Mucosa of stomach (tissue), 1 donor: Measurements from ENCODE around the gene KLF13.

Experiments
- H3K27me3 ChIP-seq: one replicate; pipeline ENCODE4 v1.7.0; 2013; ENCODE audit warnings: mild to moderate bottlenecking, low read length; ENCODE audit not compliant: control insufficient read depth, insufficient read depth
- H3K36me3 ChIP-seq: one replicate; pipeline ENCODE4 v1.7.0; 2013; ENCODE audit warnings: low read length; ENCODE audit not compliant: control insufficient read depth, insufficient read depth
- H3K4me1 ChIP-seq: one replicate; pipeline ENCODE4 v1.7.0; 2013; ENCODE audit warnings: mild to moderate bottlenecking, low read length; ENCODE audit not compliant: control insufficient read depth, insufficient read depth
- H3K4me3 ChIP-seq: one replicate; pipeline ENCODE4 v1.7.0; 2013; ENCODE audit warnings: low read length
- H3K9ac ChIP-seq: one replicate; pipeline ENCODE4 v1.7.0; 2013; ENCODE audit warnings: mild to moderate bottlenecking, low read length, moderate library complexity
- H3K9me3 ChIP-seq: one replicate; pipeline ENCODE4 v1.7.0; 2013; ENCODE audit warnings: mild to moderate bottlenecking, low read length, moderate library complexity; ENCODE audit not compliant: control insufficient read depth
- donor health status: Pancreatic carcinoma.

KLF13 gene

GRCh38 chr15:31331389-31331788 lies 4.8 kb downstream of the KLF13 start:
- Histone ChIP-seq H3K4me3 (no peak overlapping the region), H3K9ac (no peak overlapping the region), H3K9me3 (no peaks in the 10 kb centered on the region), H3K4me1 (peaks cover 75% of the 10 kb centered on the region), H3K36me3 (no peaks in the 10 kb centered on the region), H3K27me3 (no peaks in the 10 kb centered on the region)

- no peak overlapping the region for H3K4me3 ChIP-seq
- H3K36me3 ChIP-seq, result no peaks in the 10 kb centered on the region
- H3K9ac ChIP-seq, result no peak overlapping the region
- H3K4me1 ChIP-seq, result peaks cover 83% of the 10 kb centered on the region
- H3K27me3 ChIP-seq, result no peaks in the 10 kb centered on the region
- H3K9me3 ChIP-seq, result no peaks in the 10 kb centered on the region
Measured at GRCh38 chr15:31332020-31332680, 5.5 kb downstream of the KLF13 start.

- H3K9ac ChIP-seq, result no peak overlapping the region
- no peak overlapping the region for H3K4me3 ChIP-seq
- no peaks in the 10 kb centered on the region for H3K27me3 ChIP-seq
- no peaks in the 10 kb centered on the region for H3K36me3 ChIP-seq
- H3K4me1 ChIP-seq, result peaks cover 88% of the 10 kb centered on the region
- no peaks in the 10 kb centered on the region for H3K9me3 ChIP-seq
Measured at GRCh38 chr15:31332681-31333071, 6.0 kb downstream of the KLF13 start.

GRCh38 chr15:31333119-31333518 lies 6.5 kb downstream of the KLF13 start:
- Histone ChIP-seq H3K4me3 (no peak overlapping the region), H3K4me1 (peaks cover 93% of the 10 kb centered on the region), H3K27me3 (no peaks in the 10 kb centered on the region), H3K9ac (peak overlapping the region; percentile 45), H3K9me3 (no peaks in the 10 kb centered on the region), H3K36me3 (no peaks in the 10 kb centered on the region)

- H3K4me1 ChIP-seq, result peaks cover 98% of the 10 kb centered on the region
- no peak overlapping the region for H3K4me3 ChIP-seq
Measured at GRCh38 chr15:31333820-31334219, 7.2 kb downstream of the KLF13 start.

GRCh38 chr15:31335989-31336592 lies 9.5 kb downstream of the KLF13 start:
- Histone ChIP-seq H3K27me3 (no peaks in the 10 kb centered on the region), H3K9me3 (no peaks in the 10 kb centered on the region), H3K4me1 (peaks cover 93% of the 10 kb centered on the region), H3K36me3 (no peaks in the 10 kb centered on the region), H3K4me3 (no peak overlapping the region), H3K9ac (no peak overlapping the region)

More at GRCh38 chr15:31333820-31334219, 7.2 kb downstream of the KLF13 start:
- Histone ChIP-seq H3K27me3 (no peaks in the 10 kb centered on the region), H3K9ac (peak overlapping the region; percentile 45), H3K36me3 (no peaks in the 10 kb centered on the region), H3K9me3 (no peaks in the 10 kb centered on the region)

GRCh38 chr15:31336593-31337295 lies 10.1 kb downstream of the KLF13 start:
- Histone ChIP-seq H3K4me1 (peaks cover 86% of the 10 kb centered on the region), H3K4me3 (no peak overlapping the region), H3K9me3 (no peaks in the 10 kb centered on the region)

GRCh38 chr15:31337352-31338031 lies 10.9 kb downstream of the KLF13 start:
- H3K4me3 ChIP-seq, result no peak overlapping the region
- no peaks in the 10 kb centered on the region for H3K36me3 ChIP-seq
- H3K9ac ChIP-seq, result no peak overlapping the region
- no peaks in the 10 kb centered on the region for H3K9me3 ChIP-seq
- no peaks in the 10 kb centered on the region for H3K27me3 ChIP-seq
- H3K4me1 ChIP-seq, result peaks cover 79% of the 10 kb centered on the region

More at GRCh38 chr15:31336593-31337295, 10.1 kb downstream of the KLF13 start:
- Histone ChIP-seq H3K9ac (no peak overlapping the region), H3K36me3 (no peaks in the 10 kb centered on the region), H3K27me3 (no peaks in the 10 kb centered on the region)

- no peak overlapping the region for H3K9ac ChIP-seq
- no peak overlapping the region for H3K4me3 ChIP-seq
- peaks cover 75% of the 10 kb centered on the region for H3K4me1 ChIP-seq
Measured at GRCh38 chr15:31338318-31338878, 11.8 kb downstream of the KLF13 start.

GRCh38 chr15:31338879-31339557 lies 12.4 kb downstream of the KLF13 start:
- no peaks in the 10 kb centered on the region for H3K27me3 ChIP-seq
- no peak overlapping the region for H3K9ac ChIP-seq
- no peak overlapping the region for H3K4me3 ChIP-seq
- no peaks in the 10 kb centered on the region for H3K9me3 ChIP-seq
- H3K36me3 ChIP-seq, result no peaks in the 10 kb centered on the region
- H3K4me1 ChIP-seq, result peaks cover 75% of the 10 kb centered on the region

More at GRCh38 chr15:31338318-31338878, 11.8 kb downstream of the KLF13 start:
- Histone ChIP-seq H3K36me3 (no peaks in the 10 kb centered on the region), H3K27me3 (no peaks in the 10 kb centered on the region), H3K9me3 (no peaks in the 10 kb centered on the region)

- Histone ChIP-seq H3K27me3 (no peaks in the 10 kb centered on the region), H3K9me3 (no peaks in the 10 kb centered on the region), H3K4me1 (peaks cover 76% of the 10 kb centered on the region), H3K9ac (no peak overlapping the region), H3K4me3 (no peak overlapping the region), H3K36me3 (no peaks in the 10 kb centered on the region)
Measured at GRCh38 chr15:31339558-31339895, 12.9 kb downstream of the KLF13 start.
